Right cardiac atrium (tissue), 5 donors: ENCODE data around the gene CXCL14. TPM values are rescaled to one million over a fixed set of nuclear protein-coding genes. Genes with fewer than 3 reads are reported as not detected.

ENCODE experiments used
- ATAC-seq, 2 donors: fragments of 200-7000 bp; cut with Tn5 transposase; one replicate each; pipeline versions ENCODE4 v1.8.0 to v1.9.1; 2020; ENCODE audit warnings: moderate library complexity in 2 of 2, mild to moderate bottlenecking in 1 of 2
- DNase-seq, 3 donors: peaks; one replicate each; pipeline ENCODE4 v3.0.0-alpha.2; 2020
- H3K27ac ChIP-seq: one replicate; pipeline ENCODE4 v1.5.1; 2013; ENCODE audit warnings: mild to moderate bottlenecking, low read length, control low read depth, moderate library complexity
- H3K27me3 ChIP-seq: one replicate; pipeline ENCODE4 v1.6.1; 2013; ENCODE audit not compliant: control insufficient read depth, insufficient read depth
- H3K4me1 ChIP-seq: one replicate; pipeline ENCODE4 v1.6.1; 2013; ENCODE audit warnings: low read length; ENCODE audit not compliant: control insufficient read depth, insufficient read depth
- H3K4me3 ChIP-seq: one replicate; pipeline ENCODE4 v1.5.1; 2013; ENCODE audit warnings: low read length, control low read depth
- H3K9me3 ChIP-seq: one replicate; pipeline ENCODE4 v1.6.1; 2013; ENCODE audit warnings: low read length; ENCODE audit not compliant: control insufficient read depth
- WGBS: extraction: QIAGEN DNeasy Blood & Tissue Kit; methylation state at CpG from one replicate; pipeline ENCODE4 v1.1.7; 2013; 5-methylcytosine and 5-hydroxymethylcytosine counted together
- intact Hi-C, 4 donors: fragments of 100-400 bp; cut with DNase I; formaldehyde crosslinking; loops; one replicate each; pipeline versions ENCODE4 v1.11.0 to v1.14.0; 2022 to 2023
- polyA plus RNA-seq: library from polyadenylated mRNA; stranded (reverse); fragments of 200-250 nt; gene quantifications from one replicate; pipeline ENCODE4 v1.2.3, GENCODE V29; 2013
- total RNA-seq, 4 donors: library from RNA; stranded (reverse); fragmentation: NEBNext Ultra II Directional; extraction: Animal tissue kit (Norgen Biotek cat#: 25700); gene quantifications; one replicate each; pipeline ENCODE4 v1.2.1, GENCODE V29; 2021
- donor health status: healthy with polysubstance abuse.
- donor health status: DM: no; HTN: yes; CAD: no.
- donor health status: DM: no; HTN: no; CAD: no.
- donor health status: DM: no; HTN: yes; CAD: no; lungs with severe emphysema.
- donor health status: DM: yes; HTN: yes; CAD: no.

The CXCL14 gene
- total and polyA plus RNA-seq, 5 donors: 0.85 to 8.9 (median 4.5) TPM; not detected in 2

- DNase-seq (no peak), ATAC-seq (no peak)
- Histone ChIP-seq H3K27ac (no peak overlapping the region), H3K4me3 (no peak overlapping the region), H3K9me3 (no peaks in the 10 kb centered on the region), H3K4me1 (no peaks in the 10 kb centered on the region), H3K27me3 (no peaks in the 10 kb centered on the region)
- intact Hi-C loops: no loop called here
- WGBS: 55% methylated on average over 8 of the region's 8 CpGs
These were observed 1.4 kb downstream of the CXCL14 start for GRCh38 chr5:135577421-135577820.

DNA sequence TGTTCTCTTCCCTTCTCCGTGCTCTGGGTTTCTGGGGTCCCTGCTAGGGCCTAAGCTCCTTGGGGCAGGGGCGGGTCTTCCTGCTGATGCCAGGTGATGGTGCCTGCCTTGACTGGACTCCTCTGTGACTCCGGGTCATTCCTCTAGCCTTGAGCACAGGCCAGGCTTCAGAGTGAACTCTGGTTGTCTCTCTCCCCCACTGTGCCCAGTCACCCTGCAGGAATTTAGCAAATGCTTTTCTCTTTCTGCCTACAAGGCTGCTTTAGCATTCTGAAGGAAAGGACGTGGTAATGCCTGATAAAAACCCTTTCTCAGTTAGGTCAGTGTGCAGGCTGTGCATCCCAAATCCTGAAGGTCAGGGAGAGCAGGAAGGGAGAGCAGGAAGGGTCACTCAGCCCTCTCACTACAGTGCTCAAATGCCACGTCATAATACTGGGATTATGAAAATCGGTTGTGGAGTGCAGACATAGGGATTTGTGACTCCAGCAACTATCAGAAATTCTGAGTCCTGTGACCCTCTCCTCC is 2.7 kb downstream of the CXCL14 start:
- ATAC-seq: no peak
- no peaks in the 10 kb centered on the region for H3K27me3 ChIP-seq
- no peak overlapping the region for H3K4me3 ChIP-seq
- intact Hi-C loops: no loop called here
- no peak overlapping the region for H3K27ac ChIP-seq
- WGBS: 60% methylated on average over 6 of the region's 6 CpGs
- DNase-seq: no peak
- no peaks in the 10 kb centered on the region for H3K4me1 ChIP-seq
- no peaks in the 10 kb centered on the region for H3K9me3 ChIP-seq

DNA sequence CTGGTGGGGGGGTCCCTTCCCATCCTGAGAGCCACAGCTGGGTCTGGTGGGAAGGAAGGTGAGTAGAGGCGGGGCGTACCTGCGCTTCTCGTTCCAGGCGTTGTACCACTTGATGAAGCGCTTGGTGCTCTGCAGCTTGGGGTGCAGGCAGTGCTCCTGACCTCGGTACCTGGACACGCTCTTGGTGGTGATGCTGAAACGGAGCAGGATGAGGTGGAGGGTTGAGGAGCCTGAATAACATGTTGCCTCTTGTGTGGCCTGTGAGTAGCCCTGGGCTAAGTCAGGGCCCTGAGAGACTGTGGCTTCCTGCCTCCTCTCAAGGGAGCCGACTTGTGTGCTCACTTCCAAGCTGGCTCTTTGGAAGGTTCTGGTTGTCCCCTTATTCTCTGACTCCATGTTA is 4.3 kb downstream of the CXCL14 start:
- 90% methylated on average over 10 of the region's 10 CpGs for WGBS
- ATAC-seq (no peak), DNase-seq (no peak)
- Histone ChIP-seq H3K4me1 (no peaks in the 10 kb centered on the region), H3K4me3 (no peak overlapping the region), H3K27me3 (no peaks in the 10 kb centered on the region), H3K9me3 (no peaks in the 10 kb centered on the region), H3K27ac (no peak overlapping the region)
- intact Hi-C loops: no loop called here

DNA sequence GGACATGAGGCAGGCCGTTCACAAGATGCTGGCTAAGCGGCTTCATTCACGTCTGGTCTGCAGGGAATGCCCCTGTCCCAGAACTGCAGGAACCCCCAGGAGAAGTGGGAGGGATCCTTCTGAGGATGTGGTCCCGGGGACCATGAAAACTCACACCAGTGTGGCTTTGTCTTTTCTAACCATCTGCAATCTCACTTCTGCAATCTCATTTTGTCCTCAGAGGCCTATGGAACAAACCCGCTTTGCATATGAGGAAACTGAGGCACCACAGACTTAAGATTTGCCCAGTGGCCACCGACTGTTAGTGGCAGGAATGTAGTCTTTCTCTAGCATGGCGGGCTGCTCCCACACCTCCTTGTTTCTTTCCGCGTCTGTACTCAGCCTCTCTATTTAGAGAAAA is 6.9 kb downstream of the CXCL14 start:
- no peaks in the 10 kb centered on the region for H3K27me3 ChIP-seq
- no peak overlapping the region for H3K4me3 ChIP-seq
- 76% methylated on average over 9 of the region's 9 CpGs for WGBS
- DNase-seq (no peak), ATAC-seq (no peak)
- no peaks in the 10 kb centered on the region for H3K9me3 ChIP-seq
- H3K27ac ChIP-seq: no peak overlapping the region
- no peaks in the 10 kb centered on the region for H3K4me1 ChIP-seq
- intact Hi-C loops: no loop called here

DNA sequence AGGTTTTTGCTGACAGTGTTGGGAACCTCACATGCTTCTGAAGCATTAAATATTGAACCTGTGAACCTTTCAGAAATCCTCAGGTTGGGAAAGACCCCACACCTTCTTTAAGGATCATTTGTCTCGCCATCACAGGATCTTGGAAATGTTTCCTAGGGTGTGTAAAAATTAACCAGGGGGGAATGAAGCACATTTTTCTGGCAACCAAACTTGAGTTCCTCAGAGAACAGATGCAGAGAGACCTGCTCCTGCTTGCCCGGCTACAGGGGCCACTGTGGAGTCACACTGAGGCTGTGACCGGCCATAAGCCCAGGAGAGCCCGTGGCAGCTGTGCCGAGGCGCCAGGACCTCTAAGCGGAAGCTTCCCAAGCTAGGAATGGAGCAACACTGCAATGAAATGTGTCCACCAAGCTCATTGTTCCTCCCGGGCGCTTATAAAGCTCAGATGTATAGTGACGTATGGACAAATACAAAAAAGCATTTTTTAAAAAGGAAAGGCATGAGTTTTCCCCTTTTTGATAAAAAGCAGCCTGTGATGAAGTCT is 7.7 kb downstream of the CXCL14 start:
- no peak for DNase-seq
- intact Hi-C loops: no loop called here
- 72% methylated on average over 10 of the region's 10 CpGs for WGBS
- no peak for ATAC-seq
- no peaks in the 10 kb centered on the region for H3K4me1 ChIP-seq
- no peaks in the 10 kb centered on the region for H3K27me3 ChIP-seq
- no peak overlapping the region for H3K27ac ChIP-seq
- no peaks in the 10 kb centered on the region for H3K9me3 ChIP-seq
- H3K4me3 ChIP-seq: no peak overlapping the region

DNA sequence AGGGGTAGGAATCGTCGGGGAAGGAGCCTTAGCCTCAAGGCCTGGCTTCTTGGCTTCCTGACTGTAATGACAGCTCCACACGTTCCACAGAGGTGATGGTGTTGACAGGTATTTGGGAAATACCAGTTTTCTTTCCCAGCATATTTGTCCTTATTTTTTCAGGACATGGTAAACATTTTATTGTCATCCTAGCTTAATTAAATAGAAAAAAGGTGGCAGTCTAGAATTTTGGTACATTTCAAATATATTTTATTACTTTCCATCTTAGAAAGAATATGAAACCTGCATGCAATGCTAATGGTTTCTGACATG is 8.4 kb downstream of the CXCL14 start:
- Histone ChIP-seq H3K27me3 (no peaks in the 10 kb centered on the region), H3K4me1 (no peaks in the 10 kb centered on the region), H3K27ac (no peak overlapping the region), H3K9me3 (no peaks in the 10 kb centered on the region), H3K4me3 (no peak overlapping the region)
- ATAC-seq: no peak
- intact Hi-C loops: no loop called here
- WGBS: 23% methylated on average over 3 of the region's 3 CpGs
- no peak for DNase-seq

- DNase-seq: no peak
- Histone ChIP-seq H3K4me3 (no peak overlapping the region), H3K27ac (no peak overlapping the region), H3K27me3 (no peaks in the 10 kb centered on the region), H3K4me1 (no peaks in the 10 kb centered on the region), H3K9me3 (no peaks in the 10 kb centered on the region)
- intact Hi-C loops: no loop called here
- ATAC-seq: no peak
- WGBS: 51% methylated on average over 10 of the region's 10 CpGs
These were observed 8.9 kb downstream of the CXCL14 start for GRCh38 chr5:135569755-135570452.

DNA sequence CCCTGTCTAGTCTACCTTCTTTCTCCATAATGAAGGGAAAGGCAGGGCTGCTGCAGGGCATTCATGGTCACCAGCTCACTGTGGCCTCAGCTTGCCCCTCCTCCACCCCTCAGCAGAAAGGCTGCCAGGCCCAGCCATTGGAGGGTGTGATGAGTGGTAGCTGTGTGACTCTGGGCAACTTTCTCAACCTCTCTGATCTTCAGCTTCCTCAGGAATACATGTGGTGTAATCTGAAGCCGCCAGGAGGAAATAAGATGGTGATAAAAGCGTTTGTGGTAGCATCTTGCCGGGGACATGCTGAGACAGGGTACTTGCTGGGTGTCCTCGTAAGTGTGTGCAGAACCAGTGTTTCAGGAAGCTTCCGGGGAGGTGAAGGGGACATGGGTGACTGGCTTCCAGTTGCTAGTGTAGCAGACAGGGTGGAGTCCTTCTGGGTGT is 9.8 kb downstream of the CXCL14 start:
- Histone ChIP-seq H3K27ac (no peak overlapping the region), H3K27me3 (no peaks in the 10 kb centered on the region), H3K4me3 (no peak overlapping the region), H3K9me3 (no peaks in the 10 kb centered on the region), H3K4me1 (no peaks in the 10 kb centered on the region)
- ATAC-seq: no peak
- intact Hi-C loops: no loop called here
- WGBS: 74% methylated on average over 5 of the region's 5 CpGs
- no peak for DNase-seq

- Histone ChIP-seq H3K27me3 (no peaks in the 10 kb centered on the region), H3K9me3 (no peaks in the 10 kb centered on the region), H3K4me1 (no peaks in the 10 kb centered on the region), H3K27ac (no peak overlapping the region), H3K4me3 (no peak overlapping the region)
- intact Hi-C loops: no loop called here
- no peak for DNase-seq
- WGBS: 75% methylated on average over 6 of the region's 6 CpGs
- ATAC-seq: no peak
These were observed 10.5 kb downstream of the CXCL14 start for GRCh38 chr5:135568246-135568645.

GRCh38 chr5:135567661-135568060 is 11.1 kb downstream of the CXCL14 start:
- ATAC-seq: no peak
- Histone ChIP-seq H3K4me3 (no peak overlapping the region), H3K4me1 (no peaks in the 10 kb centered on the region), H3K9me3 (no peaks in the 10 kb centered on the region), H3K27ac (no peak overlapping the region), H3K27me3 (no peaks in the 10 kb centered on the region)
- intact Hi-C loops: no loop called here
- WGBS: 78% methylated on average over 4 of the region's 4 CpGs
- DNase-seq: no peak

DNA sequence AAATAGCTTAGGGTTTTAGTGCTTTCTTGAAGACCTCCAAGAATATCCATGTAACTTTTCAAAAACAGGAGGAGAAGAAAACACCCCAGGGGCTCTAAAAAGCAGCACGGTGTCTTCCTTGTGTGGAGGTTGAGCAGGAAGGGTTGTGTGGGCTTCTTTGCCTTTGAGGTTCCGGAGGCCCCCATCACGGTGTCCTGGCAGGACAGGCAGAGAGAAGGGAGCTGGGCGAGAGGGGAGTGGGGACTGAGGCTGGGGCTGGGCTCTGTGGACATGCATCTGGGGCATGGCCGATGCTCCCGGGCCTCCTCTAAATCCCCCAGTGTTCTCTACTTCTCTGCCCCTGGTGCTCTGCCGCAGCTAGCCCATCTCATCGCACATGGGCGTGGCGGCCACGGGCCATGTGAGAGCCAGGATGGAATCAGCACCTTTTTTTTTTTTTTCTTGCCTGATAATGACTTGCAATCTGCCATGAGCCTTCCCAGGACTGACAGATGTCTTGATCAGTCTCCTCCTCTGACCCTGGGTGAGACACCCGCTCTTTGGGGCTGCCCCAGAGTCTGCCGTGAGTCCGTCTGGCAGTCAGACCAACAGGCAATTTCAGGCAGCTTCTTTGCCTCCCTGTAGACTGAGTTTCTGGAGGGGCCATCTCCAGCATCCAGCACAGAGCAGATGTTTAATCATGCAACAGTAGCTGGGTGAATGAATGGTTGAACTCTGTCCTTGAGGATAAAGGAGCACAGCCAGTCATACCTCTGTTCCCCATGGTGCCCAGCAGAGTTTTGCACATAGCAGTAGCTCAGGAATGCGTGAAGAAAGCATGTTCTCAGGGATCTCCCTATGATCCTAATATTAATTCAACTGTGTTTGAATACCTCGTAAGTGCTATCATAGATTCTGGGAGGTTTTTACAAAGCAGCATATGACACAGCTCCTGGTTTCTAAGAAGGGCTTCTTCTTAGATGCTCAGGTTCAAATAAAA is 12.1 kb downstream of the CXCL14 start:
- Histone ChIP-seq H3K9me3 (no peaks in the 10 kb centered on the region), H3K27me3 (no peaks in the 10 kb centered on the region), H3K4me1 (no peaks in the 10 kb centered on the region), H3K27ac (no peak overlapping the region), H3K4me3 (no peak overlapping the region)
- DNase-seq (no peak), ATAC-seq (no peak)
- intact Hi-C loops: no loop called here
- 69% methylated on average over 16 of the region's 16 CpGs for WGBS
